Left ventricle myocardium superior (tissue), 1 donor: ENCODE results near the gene KISS1R. TPM values are rescaled to one million over a fixed set of nuclear protein-coding genes. Genes with fewer than 3 reads are reported as not detected.
A peak's percentile ranks its signal among the peaks of the same experiment; 100 is the strongest.
"Not testable (repeated sequence)": the region's sequence is repeated elsewhere in the genome, so short reads cannot be mapped to it uniquely, and the experiment has no call there.

Experiments used
- ATAC-seq: fragments of 200-7000 bp; cut with Tn5 transposase; one replicate; pipeline ENCODE4 v1.9.1; 2020; ENCODE audit warnings: mild to moderate bottlenecking, moderate library complexity
- DNase-seq: peaks from one replicate; pipeline ENCODE4 v3.0.0-alpha.2; 2020
- intact Hi-C: fragments of 100-400 bp; cut with micrococcal nuclease; formaldehyde crosslinking; loops from one replicate; pipeline ENCODE4 v1.11.0; 2022
- total RNA-seq: library from RNA; stranded (reverse); fragmentation: NEBNext Ultra II Directional; extraction: Animal tissue kit (Norgen Biotek cat#: 25700); gene quantifications from one replicate; pipeline ENCODE4 v1.2.1, GENCODE V29; 2021
- donor health status: DM: no; HTN: yes; CAD: no; lungs with severe emphysema.

The KISS1R gene
- total RNA-seq, 1 donor from 2014 or later, result not detected

GRCh38 chr19:879711-880438 lies 37.3 kb upstream of the KISS1R start:
- DNase-seq (no peak), ATAC-seq (no peak)
- intact Hi-C loops, result no loop called here

DNA sequence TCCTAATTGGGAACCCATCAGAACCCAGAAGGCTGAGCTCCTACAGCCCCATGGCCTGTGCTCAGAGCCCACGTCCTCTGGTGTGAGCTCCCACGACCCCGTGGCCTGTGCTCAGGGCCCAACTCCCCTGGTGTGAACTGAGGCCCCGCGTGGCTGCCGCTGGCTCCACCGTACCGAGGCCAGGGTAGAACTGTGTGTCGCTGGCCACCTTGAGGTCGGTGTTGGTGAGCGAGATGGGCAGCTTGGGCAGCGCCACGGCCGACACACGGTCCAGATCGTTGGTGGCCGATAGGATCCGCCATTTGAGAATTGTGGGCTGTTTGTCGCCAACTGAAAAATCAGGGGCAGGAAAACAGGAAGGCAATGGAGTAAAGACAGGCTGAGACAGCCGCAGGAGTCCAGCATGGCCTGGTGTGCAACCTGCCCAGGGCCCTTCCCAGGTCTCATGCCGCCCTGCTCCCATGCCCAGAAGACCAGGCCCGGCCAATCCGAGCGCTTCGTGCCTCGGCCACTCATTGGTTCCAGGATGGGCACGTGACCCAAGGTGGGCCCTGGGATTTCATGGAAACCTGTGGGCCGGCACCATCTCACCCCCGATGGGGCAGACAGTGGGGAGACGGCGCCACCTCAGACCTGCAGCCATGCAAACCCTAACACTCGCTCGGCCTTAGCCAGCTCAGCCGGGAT lies 35.6 kb upstream of the KISS1R start:
- intact Hi-C loops, result no loop called here
- DNase-seq (no peak), ATAC-seq (no peak)

DNA sequence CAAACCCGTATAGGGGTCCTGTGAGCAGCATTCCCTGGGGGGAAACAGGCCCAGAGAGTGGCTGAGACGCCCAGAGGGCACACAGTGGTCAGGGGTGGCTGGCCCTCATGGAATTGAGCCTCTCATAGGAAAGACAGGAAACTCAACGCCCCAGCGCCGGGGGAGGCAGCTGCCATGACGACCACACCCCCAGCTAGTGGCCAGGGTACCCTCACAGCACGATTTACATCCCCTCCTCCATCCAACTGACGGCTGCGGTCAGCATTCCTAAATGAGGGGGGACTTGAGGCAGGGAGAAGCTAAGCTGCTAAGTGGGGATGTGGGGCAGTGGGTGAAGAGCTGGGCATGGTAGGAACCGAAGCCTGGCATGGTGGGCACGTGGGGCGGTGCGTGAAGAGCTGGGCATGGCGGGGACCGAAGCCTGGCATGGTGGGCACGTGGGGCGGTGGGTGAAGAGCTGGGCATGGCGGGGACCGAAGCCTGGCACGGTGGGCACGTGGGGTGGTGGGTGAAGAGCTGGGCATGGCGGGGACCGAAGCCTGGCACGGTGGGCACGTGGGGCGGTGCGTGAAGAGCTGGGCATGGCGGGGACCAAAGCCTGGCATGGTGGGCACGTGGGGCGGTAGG lies 34.1 kb upstream of the KISS1R start:
- ATAC-seq (no peak), DNase-seq (no peak)
- intact Hi-C loops, result no loop called here

DNA sequence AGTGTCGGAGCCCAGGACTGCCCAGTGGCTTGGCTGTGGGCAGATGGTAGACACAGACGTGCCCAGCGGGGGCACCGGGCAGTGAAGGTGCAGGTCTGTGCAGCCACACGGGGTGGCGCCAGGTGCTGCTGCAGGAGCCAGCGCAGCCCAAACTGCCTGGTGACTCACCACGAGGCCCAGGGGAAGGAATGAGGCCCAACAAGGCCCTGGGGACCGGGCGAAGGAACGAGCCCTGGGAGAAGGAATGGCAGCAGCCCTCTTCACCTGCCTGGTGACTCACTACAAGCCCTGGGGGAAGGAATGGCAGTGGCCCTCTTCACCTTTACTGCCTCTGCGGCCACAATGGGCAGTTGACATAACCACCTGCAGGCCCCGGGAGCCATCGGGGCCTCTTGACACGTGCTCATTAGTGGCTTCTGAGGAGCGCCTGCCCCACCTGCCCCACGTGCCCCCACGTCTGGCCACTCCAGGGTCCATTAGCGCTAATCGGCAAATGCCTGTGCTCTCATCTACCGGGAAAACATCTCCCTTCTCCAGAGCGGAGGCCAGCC lies 33.4 kb upstream of the KISS1R start:
- intact Hi-C loops, result no loop called here
- DNase-seq, result no peak
- ATAC-seq, result no peak

DNA sequence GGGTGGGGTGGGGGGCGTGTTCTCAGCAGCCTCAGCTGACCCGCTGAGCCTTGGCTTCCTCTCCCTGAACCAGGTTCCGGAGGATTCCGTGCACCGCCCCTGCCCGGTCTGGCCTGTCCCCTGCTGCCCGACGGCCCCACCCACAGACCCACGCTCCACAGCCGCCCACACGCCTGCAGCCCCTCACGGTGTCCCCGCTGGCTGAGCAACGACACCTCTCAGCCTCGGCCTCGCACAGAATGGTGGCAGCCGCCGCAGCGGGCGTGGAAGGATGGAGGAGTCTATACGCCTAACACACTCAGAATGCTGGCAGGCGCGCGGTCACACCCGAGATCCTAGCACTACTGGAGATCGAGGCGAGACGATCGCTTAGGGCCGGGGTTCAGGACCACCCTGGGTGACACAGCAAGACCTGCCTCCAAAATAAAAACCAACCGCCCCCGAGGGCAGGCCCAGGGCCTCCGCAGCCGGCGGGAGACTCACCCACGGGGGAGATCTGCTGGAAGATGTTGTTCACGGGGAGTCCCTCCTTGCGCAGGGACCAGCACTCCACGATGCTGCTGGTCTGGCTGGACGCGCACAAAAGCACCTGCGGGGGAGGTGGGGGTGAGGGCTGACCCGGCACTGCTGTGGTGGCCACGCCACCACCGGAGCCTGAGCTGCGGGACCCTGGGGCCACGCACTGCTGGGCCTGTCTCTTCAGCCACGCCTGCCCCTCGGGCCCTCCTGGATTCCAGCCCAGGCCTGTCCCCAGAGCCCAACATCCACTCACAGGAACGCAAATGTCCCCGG lies 32.5 kb upstream of the KISS1R start:
- intact Hi-C loops, result no loop called here

GRCh38 chr19:885536-886224 lies 31.5 kb upstream of the KISS1R start:
- ATAC-seq, result no peak
- intact Hi-C loops, result no loop called here
- no peak for DNase-seq

More for the DNA sequence above, 32.5 kb upstream of the KISS1R start:
- ATAC-seq, result no peak
- no peak for DNase-seq

- DNase-seq (peak; percentile 20), ATAC-seq (no peak)
- intact Hi-C loops, result no loop called here
These were observed 30.1 kb upstream of the KISS1R start for GRCh38 chr19:887072-887471.

DNA sequence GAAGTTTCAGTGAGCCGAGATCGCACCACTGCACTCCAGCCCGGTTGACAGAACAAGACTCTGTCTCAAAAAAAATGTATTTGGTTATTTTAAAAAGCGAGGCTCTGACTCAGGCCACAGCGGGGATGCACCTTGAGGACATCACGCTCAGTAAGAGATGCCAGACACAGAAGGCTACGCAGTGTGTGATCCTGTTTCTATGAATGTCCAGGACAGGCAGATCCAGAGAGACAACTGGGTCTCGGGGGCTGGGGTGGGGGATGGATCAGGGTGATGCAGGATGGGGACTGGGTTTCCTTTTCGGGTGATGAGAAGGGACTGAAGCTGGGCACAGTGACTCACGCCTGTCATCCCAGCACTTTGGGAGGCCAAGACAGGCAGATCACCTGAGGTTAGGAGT lies 29.5 kb upstream of the KISS1R start:
- ATAC-seq, result no peak
- no peak for DNase-seq
- intact Hi-C loops, result no loop called here

- no peak for ATAC-seq
- intact Hi-C loops, result no loop called here
- DNase-seq, result peak; percentile 16
These were observed 28.4 kb upstream of the KISS1R start for GRCh38 chr19:888581-889385.

- intact Hi-C loops, result no loop called here
- DNase-seq (peak; percentile 18), ATAC-seq (no peak)
These were observed 27.4 kb upstream of the KISS1R start for GRCh38 chr19:889662-890295.

- no peak for ATAC-seq
- intact Hi-C loops, result no loop called here
These were observed 26.3 kb upstream of the KISS1R start for GRCh38 chr19:890831-891230.

GRCh38 chr19:891421-892200 lies 25.5 kb upstream of the KISS1R start:
- DNase-seq, ATAC-seq, intact Hi-C loops: not testable (repeated sequence)

More at GRCh38 chr19:890831-891230, 26.3 kb upstream of the KISS1R start:
- DNase-seq, result peak; percentile 26

GRCh38 chr19:892243-892893 lies 24.8 kb upstream of the KISS1R start:
- intact Hi-C loops, result no loop called here
- DNase-seq (no peak), ATAC-seq (no peak)

DNA sequence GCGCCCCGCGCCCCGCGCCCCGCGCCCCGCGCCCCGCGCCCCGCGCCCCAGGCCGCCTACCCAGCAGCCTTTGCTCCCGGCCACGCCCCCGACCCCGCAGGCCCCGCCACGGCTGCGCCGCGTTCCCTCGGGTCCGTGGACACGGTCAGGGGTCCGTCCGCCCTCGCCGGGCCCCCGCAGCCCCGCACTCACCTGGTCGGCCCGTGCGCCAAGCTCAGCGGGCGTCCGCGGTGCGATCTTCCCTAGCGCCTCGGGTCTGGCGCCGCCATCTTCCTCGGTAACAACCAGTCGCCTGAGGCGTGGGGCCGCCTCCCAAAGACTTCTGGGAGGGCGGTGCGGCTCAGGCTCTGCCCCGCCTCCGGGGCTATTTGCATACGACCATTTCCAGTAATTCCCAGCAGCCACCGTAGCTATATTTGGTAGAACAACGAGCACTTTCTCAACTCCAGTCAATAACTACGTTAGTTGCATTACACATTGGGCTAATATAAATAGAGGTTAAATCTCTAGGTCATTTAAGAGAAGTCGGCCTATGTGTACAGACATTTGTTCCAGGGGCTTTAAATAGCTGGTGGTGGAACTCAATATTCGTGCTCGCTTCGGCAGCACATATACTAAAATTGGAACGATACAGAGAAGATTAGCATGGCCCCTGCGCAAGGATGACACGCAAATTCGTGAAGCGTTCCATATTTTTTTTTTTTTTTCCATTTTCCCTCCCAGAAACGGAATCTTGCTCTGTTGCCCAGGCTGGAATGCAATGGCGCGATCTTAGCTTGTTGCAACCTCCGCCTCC lies 24.0 kb upstream of the KISS1R start, which contains the start of the genes MED16 and RNU6-9:
MED16 (minus strand) TSS at position 294 of the 796 bp plus-strand sequence. CDS start 2,056 bp downstream, outside the sequence.
RNU6-9 (plus strand) TSS at position 591 of the 796 bp plus-strand sequence.
- peak; percentile 95 for DNase-seq
- intact Hi-C loops, result no loop called here
- peak; percentile 97 for ATAC-seq

GRCh38 chr19:896434-896833 lies 20.7 kb upstream of the KISS1R start:
- DNase-seq, result no peak
- intact Hi-C loops, result no loop called here
- ATAC-seq, result no peak
